B cell (primary cell): Measurements from ENCODE around the gene ZCCHC4. TPM values are rescaled to one million over a fixed set of nuclear protein-coding genes. Genes with fewer than 3 reads are reported as not detected.

Experiments used
- ATAC-seq: fragments of 200-7000 bp; cut with Tn5 transposase; one replicate; pipeline ENCODE4 v1.10.0; 2021; ENCODE audit warnings: low read depth, mild to moderate bottlenecking, moderate number of reproducible peaks, moderate library complexity
- CTCF ChIA-PET: fragments of 350-600 bp; sonication (Branson Sonifier 250); formaldehyde crosslinking; loops from one replicate; lab custom pipeline; 2021; ENCODE audit warnings: antibody characterized with exemption, inconsistent platforms; lab: Charles Lee
- POLR2A ChIA-PET: fragments of 350-600 bp; sonication (Branson Sonifier 250); formaldehyde crosslinking; loops from one replicate; lab custom pipeline; 2021; ENCODE audit warnings: antibody characterized with exemption; lab: Charles Lee
- DNase-seq: peaks from one replicate; pipeline ENCODE4 v3.0.0; 2013
- H2AFZ ChIP-seq: 2 replicates; pipeline ENCODE4 v1.6.1; 2012; ENCODE audit warnings: mild to moderate bottlenecking, low read depth, low read length; ENCODE audit not compliant: insufficient read depth, poor library complexity, severe bottlenecking
- H3K27ac ChIP-seq, 2 donors: 1 replicate in 1 of 2; 2 replicates in 1 of 2; pipeline ENCODE4 v1.5.1; 2012 to 2013; ENCODE audit warnings: low read length in 2 of 2, mild to moderate bottlenecking in 2 of 2, moderate library complexity in 1 of 2
- H3K27me3 ChIP-seq, 4 experiments: fragments of 200-600 bp in 1 of 4; sonication (generic) in 1 of 4; replicated peaks in 1 of 4; 1 replicate in 2 of 4; 2 replicates in 2 of 4; pipeline versions ENCODE4 v1.6.1 to v1.7.0; 2013 to 2016; ENCODE audit warnings: low read length in 3 of 4, mild to moderate bottlenecking in 2 of 4, mixed read lengths in 1 of 4, moderate library complexity in 1 of 4; ENCODE audit not compliant: insufficient read depth in 4 of 4, control insufficient read depth in 3 of 4; ENCODE audit errors: control extremely low read depth in 1 of 4
- H3K36me3 ChIP-seq, 2 experiments: replicated peaks in 1 of 2; 1 replicate in 1 of 2; 2 replicates in 1 of 2; pipeline versions ENCODE4 v1.6.1 to v1.7.1; 2013; ENCODE audit warnings: low read length in 1 of 2; ENCODE audit not compliant: insufficient read depth in 2 of 2, control insufficient read depth in 1 of 2; ENCODE audit errors: control extremely low read depth in 1 of 2, extremely low read depth in 1 of 2
- H3K4me1 ChIP-seq, 2 donors: fragments of 200-600 bp in 1 of 2; sonication (generic) in 1 of 2; 1 replicate in 1 of 2; 2 replicates in 1 of 2; pipeline versions ENCODE4 v1.5.1 to v1.6.1; 2013 to 2017; ENCODE audit warnings: low read length in 2 of 2; ENCODE audit not compliant: control insufficient read depth in 2 of 2, insufficient read depth in 2 of 2
- H3K4me2 ChIP-seq: replicated peaks from 2 replicates; pipeline ENCODE3; 2012; ENCODE audit warnings: mild to moderate bottlenecking, low read depth, low read length; ENCODE audit not compliant: poor library complexity, severe bottlenecking
- H3K4me3 ChIP-seq, 5 experiments: fragments of 200-600 bp in 1 of 5; sonication (generic) in 1 of 5; 1 replicate in 3 of 5; 2 replicates in 2 of 5; pipeline versions ENCODE4 v1.5.1 to v1.7.0; 2011 to 2016; ENCODE audit warnings: low read length in 4 of 5, mild to moderate bottlenecking in 4 of 5, low read depth in 2 of 5, control low read depth in 1 of 5, moderate library complexity in 1 of 5; ENCODE audit not compliant: insufficient read depth in 1 of 5; ENCODE audit errors: control extremely low read depth in 1 of 5, extremely low read depth in 1 of 5
- H3K79me2 ChIP-seq: fragments of 200-600 bp; sonication (generic); one replicate; pipeline ENCODE4 v1.6.0; 2016; ENCODE audit warnings: low read length; ENCODE audit not compliant: control insufficient read depth, insufficient read depth
- H3K9ac ChIP-seq: fragments of 200-600 bp; sonication (generic); 2 replicates; pipeline ENCODE4 v1.6.1; 2017; ENCODE audit warnings: mild to moderate bottlenecking, low read length, moderate library complexity
- H3K9me3 ChIP-seq, 3 donors: one replicate each; pipeline versions ENCODE4 v1.6.1 to v1.7.1; 2013; ENCODE audit warnings: low read length in 2 of 3; ENCODE audit not compliant: control insufficient read depth in 2 of 3, insufficient read depth in 1 of 3; ENCODE audit errors: control extremely low read depth in 1 of 3
- H4K20me1 ChIP-seq: 2 replicates; pipeline ENCODE4 v1.6.0; 2012; ENCODE audit warnings: mild to moderate bottlenecking, low read length; ENCODE audit not compliant: insufficient read depth, control insufficient read depth, poor library complexity, severe bottlenecking
- H3K27ac Mint-ChIP-seq: one replicate; pipeline ENCODE4 v1.8.0; 2021; ENCODE audit warnings: mixed read lengths
- H3K27me3 Mint-ChIP-seq: one replicate; pipeline ENCODE4 v1.8.0; 2021; ENCODE audit warnings: mixed read lengths
- H3K4me1 Mint-ChIP-seq: one replicate; pipeline ENCODE4 v1.8.0; 2021; ENCODE audit warnings: mixed read lengths
- H3K4me3 Mint-ChIP-seq: one replicate; pipeline ENCODE4 v1.8.0; 2021; ENCODE audit warnings: mixed read lengths
- H3K9me3 Mint-ChIP-seq: one replicate; pipeline ENCODE4 v1.8.0; 2022; ENCODE audit warnings: mixed read lengths; ENCODE audit not compliant: insufficient read depth
- EZH2 ChIP-seq: IDR thresholded peaks from 2 replicates; pipeline ENCODE4 v1.6.1; 2012; ENCODE audit warnings: borderline replicate concordance, low read depth, mild to moderate bottlenecking, moderate library complexity, low read length; ENCODE audit not compliant: insufficient read depth, poor library complexity, severe bottlenecking
- WGBS: methylation state at CpG from one replicate; pipeline ENCODE4 v1.1.5; 2013; ENCODE audit warnings: missing lambda C conversion rate; ENCODE audit not compliant: insufficient coverage; 5-methylcytosine and 5-hydroxymethylcytosine counted together
- intact Hi-C: fragments of 100-400 bp; cut with micrococcal nuclease; formaldehyde crosslinking; loops from one replicate; pipeline ENCODE4 v1.10.0; 2022
- polyA plus RNA-seq: library from polyadenylated mRNA; depleted of rRNA; stranded (reverse); fragments of >200 nt; gene quantifications from 2 replicates; pipeline ENCODE4 v1.2.3, GENCODE V29; 2012
- total RNA-seq, 2 donors: library from RNA; stranded (reverse); fragments of 120-200 nt in 1 of 2; gene quantifications; 1 replicate in 1 of 2; 2 replicates in 1 of 2; pipeline versions ENCODE4 v1.2.3 to v1.2.4, GENCODE V29; 2013 to 2022
- TF ChIP-seq, protein P1 (sequence below): fragments of 200-600 bp; IDR thresholded peaks from one replicate; pipeline ENCODE4 v1.8.0; 2022; ENCODE audit warnings: antibody characterized with exemption, mild to moderate bottlenecking

The ZCCHC4 gene
- total and polyA plus RNA-seq, 2 donors (not counting 1 experiment from before 2014, with no cell fraction given), result 6.5 to 22.4 TPM

DNA sequence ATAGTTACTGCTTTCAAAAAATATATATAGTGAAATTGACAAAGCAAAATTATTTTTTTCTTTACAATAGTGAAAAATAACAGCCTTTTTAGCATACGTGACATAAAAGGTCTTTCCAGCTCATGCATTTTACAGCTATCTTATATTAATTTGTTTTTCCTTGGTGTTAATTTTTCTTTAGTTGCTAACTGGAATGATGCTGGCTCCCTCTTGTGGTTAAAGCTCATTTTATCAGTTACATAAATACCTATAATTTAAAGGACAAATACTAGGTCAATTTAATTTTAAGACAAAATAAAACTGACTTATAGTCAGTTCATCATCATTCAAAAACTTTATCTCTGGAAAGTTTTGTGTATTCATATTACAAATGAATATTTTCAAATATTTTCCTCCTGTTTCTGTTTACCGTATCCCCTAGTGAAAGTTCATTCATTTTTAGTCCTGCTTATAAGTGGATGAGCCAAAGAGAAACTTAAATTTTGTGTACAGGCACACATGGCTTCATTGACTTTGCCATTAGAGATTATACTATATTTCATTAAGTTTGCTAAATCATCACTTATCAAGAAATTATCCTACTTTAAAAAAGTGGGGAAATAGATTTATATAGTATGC is 54.5 kb downstream of the ZCCHC4 start:
- WGBS, result no CpG with 5 or more reads among the region's 2 CpGs
- no peak overlapping the region for H3K4me2 ChIP-seq
- H3K9me3 ChIP-seq, result no peaks in the 10 kb centered on the region
- no peak overlapping the region for H3K27ac Mint-ChIP-seq
- H3K27ac ChIP-seq, result no peak overlapping the region
- no peak overlapping the region for H3K4me3 Mint-ChIP-seq
- no peaks in the 10 kb centered on the region for H4K20me1 ChIP-seq
- H3K9ac ChIP-seq, result no peak overlapping the region
- no peaks in the 10 kb centered on the region for H3K27me3 ChIP-seq
- H3K9me3 Mint-ChIP-seq, result no peaks in the 10 kb centered on the region
- no peak overlapping the region for H3K4me3 ChIP-seq
- no peaks in the 10 kb centered on the region for H3K4me1 Mint-ChIP-seq
- H3K36me3 ChIP-seq, result peaks cover 0 to 2% of the 10 kb centered on the region in 2 experiments
- ATAC-seq (no peak), DNase-seq (peak; percentile 51)
- POLR2A ChIA-PET, result no interaction called here
- no peak for TF ChIP-seq EZH2
- TF ChIP-seq, protein P1, sequence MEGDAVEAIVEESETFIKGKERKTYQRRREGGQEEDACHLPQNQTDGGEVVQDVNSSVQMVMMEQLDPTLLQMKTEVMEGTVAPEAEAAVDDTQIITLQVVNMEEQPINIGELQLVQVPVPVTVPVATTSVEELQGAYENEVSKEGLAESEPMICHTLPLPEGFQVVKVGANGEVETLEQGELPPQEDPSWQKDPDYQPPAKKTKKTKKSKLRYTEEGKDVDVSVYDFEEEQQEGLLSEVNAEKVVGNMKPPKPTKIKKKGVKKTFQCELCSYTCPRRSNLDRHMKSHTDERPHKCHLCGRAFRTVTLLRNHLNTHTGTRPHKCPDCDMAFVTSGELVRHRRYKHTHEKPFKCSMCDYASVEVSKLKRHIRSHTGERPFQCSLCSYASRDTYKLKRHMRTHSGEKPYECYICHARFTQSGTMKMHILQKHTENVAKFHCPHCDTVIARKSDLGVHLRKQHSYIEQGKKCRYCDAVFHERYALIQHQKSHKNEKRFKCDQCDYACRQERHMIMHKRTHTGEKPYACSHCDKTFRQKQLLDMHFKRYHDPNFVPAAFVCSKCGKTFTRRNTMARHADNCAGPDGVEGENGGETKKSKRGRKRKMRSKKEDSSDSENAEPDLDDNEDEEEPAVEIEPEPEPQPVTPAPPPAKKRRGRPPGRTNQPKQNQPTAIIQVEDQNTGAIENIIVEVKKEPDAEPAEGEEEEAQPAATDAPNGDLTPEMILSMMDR, result peak; percentile 78
- H2AFZ ChIP-seq, result no peak overlapping the region
- H3K79me2 ChIP-seq, result no peaks in the 10 kb centered on the region
- CTCF ChIA-PET, result interaction anchor here (0.6 to 5.6 kb wide), 16 partner anchors 10 to 387 kb away, joined by 3 to 84 read pairs (median 4); partner anchors contain the start of genes ANAPC4, PI4K2B and ZCCHC4
- no peaks in the 10 kb centered on the region for H3K27me3 Mint-ChIP-seq
- intact Hi-C loops, result no loop called here
- no peaks in the 10 kb centered on the region for H3K4me1 ChIP-seq

DNA sequence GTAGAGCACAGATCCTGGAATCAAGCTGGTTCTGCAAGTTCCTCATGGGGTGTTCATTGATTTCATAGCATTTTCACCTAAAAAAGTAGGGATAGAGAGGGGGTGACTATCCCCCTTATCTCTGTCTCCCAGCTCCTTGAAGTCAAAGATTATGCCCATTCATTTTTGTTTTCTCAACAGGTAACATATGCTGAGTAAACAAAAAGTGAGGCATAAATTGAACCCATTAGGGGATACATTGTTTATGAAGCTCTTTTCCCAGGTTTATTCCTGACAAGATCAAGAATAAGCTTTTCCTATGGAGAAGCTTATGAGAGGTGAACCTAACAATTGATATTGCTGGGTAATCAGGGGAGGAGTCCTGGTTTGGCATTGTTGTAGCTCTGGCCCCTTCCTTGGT is 55.3 kb downstream of the ZCCHC4 start:
- intact Hi-C loops, result no loop called here
- CTCF ChIA-PET, result interaction anchor here (1.2 to 5.6 kb wide), 9 partner anchors 9 to 388 kb away, joined by 3 to 84 read pairs (median 14); partner anchors contain the start of genes ANAPC4 and ZCCHC4
- Histone ChIP-seq H3K4me3 (no peak overlapping the region), H2AFZ (no peak overlapping the region), H3K4me1 (no peaks in the 10 kb centered on the region), H3K36me3 (peaks cover 0 to 2% of the 10 kb centered on the region in 2 experiments), H3K27me3 (no peaks in the 10 kb centered on the region), H3K9me3 (no peaks in the 10 kb centered on the region), H3K79me2 (no peaks in the 10 kb centered on the region), H3K4me2 (no peak overlapping the region), H3K9ac (no peak overlapping the region), H3K27ac (no peak overlapping the region), H4K20me1 (no peaks in the 10 kb centered on the region)
- H3K9me3 Mint-ChIP-seq, result no peaks in the 10 kb centered on the region
- no peak overlapping the region for H3K27ac Mint-ChIP-seq
- DNase-seq (no peak), ATAC-seq (no peak)
- no peak for TF ChIP-seq EZH2
- TF ChIP-seq, protein P1, result no peak
- POLR2A ChIA-PET, result no interaction called here
- H3K4me1 Mint-ChIP-seq, result no peaks in the 10 kb centered on the region
- H3K27me3 Mint-ChIP-seq, result no peaks in the 10 kb centered on the region
- H3K4me3 Mint-ChIP-seq, result no peak overlapping the region
